Endothelial cell of umbilical vein (primary cell): ENCODE results near the gene NKX1-1. TPM values are rescaled to one million over a fixed set of nuclear protein-coding genes. Genes with fewer than 3 reads are reported as not detected.

Experiments
- BruUV-seq: library from RNA; stranded (reverse); fragments of 400-500 nt; replicated peaks from 2 replicates; lab custom pipeline; 2021; lab: Mats Ljungman, UMichigan
- CTCF ChIA-PET: fragments of 300-600, 350-600 bp; sonication (Branson Sonifier 250); formaldehyde crosslinking; loops from one replicate; lab custom pipeline; 2021; ENCODE audit warnings: antibody characterized with exemption, inconsistent platforms; lab: Charles Lee
- POLR2A ChIA-PET: fragments of 300-600, 350-600 bp; sonication (Branson Sonifier 250); formaldehyde crosslinking; loops from one replicate; lab custom pipeline; 2021; ENCODE audit warnings: antibody characterized with exemption, inconsistent platforms; lab: Charles Lee
- DNase-seq: peaks from one replicate; pipeline ENCODE4 v3.0.0-alpha.2; 2011; ENCODE audit warnings: low read depth, low spot score
- FAIRE-seq: peaks from 2 replicates; lab custom pipeline; 2011; peaks lifted over from hg19 to GRCh38; lab: Jason Lieb, UNC
- H2AFZ ChIP-seq: 2 replicates; pipeline ENCODE4 v1.6.0; 2012; ENCODE audit warnings: low read depth, low read length, control low read depth, inconsistent platforms
- H3K27ac ChIP-seq: 2 replicates; pipeline ENCODE4 v1.5.1; 2011; ENCODE audit warnings: low read depth, mild to moderate bottlenecking, control low read depth, low read length, moderate library complexity; ENCODE audit not compliant: insufficient read depth
- H3K27me3 ChIP-seq, 2 experiments: 2 replicates each; pipeline versions ENCODE4 v1.6.0 to v1.6.1; 2011; ENCODE audit warnings: low read length in 2 of 2, mixed read lengths in 1 of 2; ENCODE audit not compliant: control insufficient read depth in 2 of 2, insufficient read depth in 2 of 2
- H3K36me3 ChIP-seq, 2 experiments: 2 replicates in 1 of 2; 3 replicates in 1 of 2; pipeline ENCODE4 v1.5.1; 2011; ENCODE audit warnings: low read length in 2 of 2, mild to moderate bottlenecking in 1 of 2, moderate library complexity in 1 of 2; ENCODE audit not compliant: control insufficient read depth in 2 of 2, insufficient read depth in 2 of 2; ENCODE audit errors: extremely low read depth in 1 of 2
- H3K4me1 ChIP-seq: 3 replicates; pipeline ENCODE4 v1.5.1; 2011; ENCODE audit warnings: mild to moderate bottlenecking, low read length; ENCODE audit not compliant: control insufficient read depth, insufficient read depth; ENCODE audit errors: extremely low read depth
- H3K4me2 ChIP-seq: 2 replicates; pipeline ENCODE4 v1.6.1; 2011; ENCODE audit warnings: low read length, control low read depth, mixed read lengths; ENCODE audit not compliant: insufficient read depth
- H3K4me3 ChIP-seq, 3 experiments: fragments of 200-600 bp in 1 of 3; sonication (generic), shearing (Covaris generic) in 1 of 3; replicated peaks in 1 of 3; 2 replicates each; pipeline ENCODE4 v1.5.1; 2011 to 2016; ENCODE audit warnings: control low read depth in 3 of 3, low read length in 3 of 3, mild to moderate bottlenecking in 2 of 3, inconsistent platforms in 1 of 3, low read depth in 1 of 3, moderate library complexity in 1 of 3; ENCODE audit not compliant: insufficient read depth in 1 of 3
- H3K79me2 ChIP-seq: 2 replicates; pipeline ENCODE4 v1.6.0; 2012; ENCODE audit warnings: low read length, inconsistent platforms; ENCODE audit not compliant: control insufficient read depth, insufficient read depth
- H3K9ac ChIP-seq: replicated peaks from 2 replicates; pipeline ENCODE3; 2011; ENCODE audit warnings: low read length, control low read depth; ENCODE audit not compliant: insufficient read depth; ENCODE audit errors: extremely low read depth
- H3K9me1 ChIP-seq: replicated peaks from 3 replicates; pipeline ENCODE4 v1.6.0; 2011; ENCODE audit warnings: mild to moderate bottlenecking, low read length; ENCODE audit not compliant: control insufficient read depth, insufficient read depth; ENCODE audit errors: extremely low read depth
- H3K9me3 ChIP-seq: replicated peaks from 2 replicates; pipeline ENCODE4 v1.5.1; 2012; ENCODE audit warnings: low read length, inconsistent platforms; ENCODE audit not compliant: control insufficient read depth, insufficient read depth
- H4K20me1 ChIP-seq: replicated peaks from 2 replicates; pipeline ENCODE3; 2011; ENCODE audit warnings: mild to moderate bottlenecking, low read length; ENCODE audit not compliant: control insufficient read depth, insufficient read depth; ENCODE audit errors: extremely low read depth
- FOS ChIP-seq: IDR thresholded peaks from 2 replicates; pipeline ENCODE4 v1.6.1; 2011; ENCODE audit warnings: mild to moderate bottlenecking, low read length, moderate library complexity, borderline replicate concordance; ENCODE audit not compliant: insufficient read depth
- GATA2 ChIP-seq: IDR thresholded peaks from 2 replicates; pipeline ENCODE4 v1.7.0; 2011; ENCODE audit warnings: low read depth, mild to moderate bottlenecking, moderate library complexity, mixed read lengths, low read length; ENCODE audit not compliant: insufficient read length, insufficient read depth
- JUN ChIP-seq: IDR thresholded peaks from 2 replicates; pipeline ENCODE4 v1.6.1; 2011; ENCODE audit warnings: borderline replicate concordance, low read depth; ENCODE audit not compliant: insufficient read length, insufficient read depth
- POLR2AphosphoS5 ChIP-seq: IDR thresholded peaks from 2 replicates; pipeline ENCODE4 v1.6.1; 2012; ENCODE audit warnings: low read depth, mild to moderate bottlenecking, control low read depth, low read length, moderate library complexity; ENCODE audit not compliant: insufficient read depth
- dilution Hi-C: fragments of 300-500 bp; cut with MboI; formaldehyde crosslinking; loops from one replicate; pipeline ENCODE4 v1.15.0; 2019; ENCODE audit warnings: low sequenced_read_pairs; ENCODE audit not compliant: extremely low pct_ligation_motif_present
- intact Hi-C: fragments of 100-400 bp; cut with micrococcal nuclease; formaldehyde crosslinking; loops from one replicate; pipeline ENCODE4 v1.10.0; 2022
- polyA plus RNA-seq, 4 experiments: library from polyadenylated mRNA; depleted of rRNA in 3 of 4; stranded (reverse) in 3 of 4; unstranded in 1 of 4; fragments of >200 nt; gene quantifications; 2 replicates each; pipeline versions ENCODE4 v1.2.1 to v1.2.3, GENCODE V29; 2011 to 2012; ENCODE audit warnings: missing spikeins in 1 of 4
- total RNA-seq: library from RNA; stranded (reverse); gene quantifications from 2 replicates; pipeline ENCODE4 v1.2.3, GENCODE V29; 2021
- TF ChIP-seq, protein P1 (sequence below), 2 donors: IDR thresholded peaks; 1 replicate in 1 of 2; 2 replicates in 1 of 2; pipeline ENCODE4 v1.5.1; 2011; ENCODE audit warnings: low read length in 2 of 2, mild to moderate bottlenecking in 2 of 2, moderate library complexity in 2 of 2, control low read depth in 1 of 2, inconsistent platforms in 1 of 2, low read depth in 1 of 2; ENCODE audit not compliant: insufficient read depth in 1 of 2; ENCODE audit errors: extremely low read depth in 1 of 2

Gene NKX1-1
- total and polyA plus RNA-seq, 2 donors (not counting 3 experiments of a cell fraction or from before 2014, with no cell fraction given): not detected

DNA sequence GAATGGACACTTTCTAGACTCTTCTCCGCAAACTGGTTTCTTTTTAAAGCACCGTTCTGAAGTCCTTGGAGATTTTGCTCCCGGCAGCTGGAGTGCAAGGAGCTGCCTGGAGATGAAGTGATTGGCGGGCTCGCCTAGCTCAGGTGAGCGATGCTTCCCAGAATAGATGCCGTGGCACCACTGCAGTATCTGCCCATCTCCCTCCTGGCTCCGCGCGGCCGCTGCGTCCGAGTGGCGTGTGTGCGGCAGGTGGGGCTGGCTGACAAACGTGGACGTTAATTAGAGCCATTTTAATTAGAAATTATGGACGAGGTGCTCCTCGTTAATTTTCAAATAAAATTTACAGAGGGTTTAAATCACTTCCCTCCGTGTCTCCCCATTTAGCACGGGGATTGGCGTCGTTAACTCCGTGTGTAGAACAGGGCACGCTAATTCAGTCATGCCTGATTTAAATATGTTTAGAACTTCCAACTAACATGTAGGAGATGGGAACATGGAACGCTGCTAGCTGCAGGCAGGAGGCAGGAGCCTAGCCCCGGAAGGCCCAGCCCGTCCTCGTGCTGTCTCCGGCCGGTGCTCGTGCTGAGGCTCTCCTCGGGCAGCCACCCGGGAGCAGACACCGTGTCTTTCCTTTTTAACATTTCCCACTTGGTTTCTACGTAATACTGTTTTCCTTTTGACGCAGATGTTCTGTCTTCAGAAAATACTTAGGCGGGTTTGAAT is 47.7 kb downstream of the NKX1-1 start:
- BruUV-seq: no TSS peak
- Histone ChIP-seq H4K20me1 (no peaks in the 10 kb centered on the region), H3K36me3 (no peaks in the 10 kb centered on the region), H3K27ac (no peak overlapping the region), H3K9me3 (no peaks in the 10 kb centered on the region), H3K4me1 (no peaks in the 10 kb centered on the region), H3K4me3 (no peak overlapping the region), H3K9ac (no peak overlapping the region), H2AFZ (no peak overlapping the region), H3K4me2 (no peak overlapping the region), H3K79me2 (no peaks in the 10 kb centered on the region), H3K27me3 (no peaks in the 10 kb centered on the region), H3K9me1 (no peaks in the 10 kb centered on the region)
- dilution Hi-C loops: no loop called here
- FAIRE-seq (no peak), DNase-seq (no peak)
- TF ChIP-seq, protein P1, sequence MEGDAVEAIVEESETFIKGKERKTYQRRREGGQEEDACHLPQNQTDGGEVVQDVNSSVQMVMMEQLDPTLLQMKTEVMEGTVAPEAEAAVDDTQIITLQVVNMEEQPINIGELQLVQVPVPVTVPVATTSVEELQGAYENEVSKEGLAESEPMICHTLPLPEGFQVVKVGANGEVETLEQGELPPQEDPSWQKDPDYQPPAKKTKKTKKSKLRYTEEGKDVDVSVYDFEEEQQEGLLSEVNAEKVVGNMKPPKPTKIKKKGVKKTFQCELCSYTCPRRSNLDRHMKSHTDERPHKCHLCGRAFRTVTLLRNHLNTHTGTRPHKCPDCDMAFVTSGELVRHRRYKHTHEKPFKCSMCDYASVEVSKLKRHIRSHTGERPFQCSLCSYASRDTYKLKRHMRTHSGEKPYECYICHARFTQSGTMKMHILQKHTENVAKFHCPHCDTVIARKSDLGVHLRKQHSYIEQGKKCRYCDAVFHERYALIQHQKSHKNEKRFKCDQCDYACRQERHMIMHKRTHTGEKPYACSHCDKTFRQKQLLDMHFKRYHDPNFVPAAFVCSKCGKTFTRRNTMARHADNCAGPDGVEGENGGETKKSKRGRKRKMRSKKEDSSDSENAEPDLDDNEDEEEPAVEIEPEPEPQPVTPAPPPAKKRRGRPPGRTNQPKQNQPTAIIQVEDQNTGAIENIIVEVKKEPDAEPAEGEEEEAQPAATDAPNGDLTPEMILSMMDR (IDR thresholded peaks at IDR 0.05; ENCODE audit: extremely low read depth in 1 of 2, insufficient read depth in 1 of 2, low read depth in 1 of 2, low read length in 2 of 2): no peak
- no peak for TF ChIP-seq POLR2AphosphoS5
- no peak for TF ChIP-seq FOS
- no peak for TF ChIP-seq GATA2
- TF ChIP-seq JUN: no peak
- intact Hi-C loops: no loop called here
- CTCF ChIA-PET: interaction anchor here (1.7 to 2.1 kb wide), 2 partner anchors 154 to 271 kb away, joined by 7 to 9 read pairs; no protein-coding TSS in a partner anchor
- POLR2A ChIA-PET: no interaction called here
